Effector memory CD4-positive, alpha-beta T cell (primary cell): Measurements from ENCODE around the gene NPAS3.

Experiments used
- DNase-seq, 3 donors: peaks; one replicate each; pipeline ENCODE4 v3.0.0-alpha.2; 2020
- H3K27ac ChIP-seq: 2 replicates; pipeline ENCODE4 v1.7.0; 2013; ENCODE audit warnings: mild to moderate bottlenecking, low read length, moderate library complexity; ENCODE audit not compliant: insufficient read depth, poor library complexity, severe bottlenecking
- H3K27me3 ChIP-seq: replicated peaks from 2 replicates; pipeline ENCODE4 v1.7.0; 2013; ENCODE audit warnings: mild to moderate bottlenecking, low read length; ENCODE audit not compliant: insufficient read depth, control insufficient read depth, poor library complexity, severe bottlenecking
- H3K36me3 ChIP-seq: 2 replicates; pipeline ENCODE4 v1.7.0; 2013; ENCODE audit warnings: mild to moderate bottlenecking, low read length, moderate library complexity; ENCODE audit not compliant: control insufficient read depth, insufficient read depth
- H3K4me1 ChIP-seq: 2 replicates; pipeline ENCODE4 v1.7.0; 2013; ENCODE audit warnings: low read length, mild to moderate bottlenecking; ENCODE audit not compliant: control insufficient read depth, insufficient read depth, poor library complexity, severe bottlenecking
- H3K4me3 ChIP-seq: 2 replicates; pipeline ENCODE4 v1.7.0; 2013; ENCODE audit warnings: low read length, low read depth, mild to moderate bottlenecking; ENCODE audit not compliant: insufficient read depth, poor library complexity, severe bottlenecking
- H3K9me3 ChIP-seq: 2 replicates; pipeline ENCODE4 v1.7.0; 2013; ENCODE audit warnings: mild to moderate bottlenecking, low read length, moderate library complexity; ENCODE audit not compliant: control insufficient read depth

NPAS3 gene

DNA sequence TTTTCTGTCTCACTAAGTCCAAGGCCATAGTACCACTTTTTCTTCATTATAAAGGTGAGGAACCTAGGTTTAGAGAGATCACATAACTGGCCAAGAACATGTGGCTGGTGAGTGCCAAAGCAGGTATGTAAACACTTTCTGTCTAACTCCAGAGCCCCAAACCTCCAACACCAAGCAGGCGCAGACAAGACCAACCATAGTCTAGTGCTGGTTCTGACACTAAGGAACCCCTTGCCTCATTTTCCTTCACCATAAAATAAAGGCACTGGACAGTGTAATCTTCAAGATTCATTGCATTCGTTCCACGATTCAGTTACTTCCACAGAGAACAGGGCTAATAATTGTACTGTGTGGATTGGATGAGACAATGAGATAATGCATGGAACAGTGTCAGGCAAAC, 71.0 kb downstream of the NPAS3 start:
- no peaks in the 10 kb centered on the region for H3K36me3 ChIP-seq
- H3K4me1 ChIP-seq: no peaks in the 10 kb centered on the region
- H3K4me3 ChIP-seq: no peak overlapping the region
- H3K27ac ChIP-seq: no peak overlapping the region
- DNase-seq: no peak
- no peaks in the 10 kb centered on the region for H3K9me3 ChIP-seq
- H3K27me3 ChIP-seq: no peaks in the 10 kb centered on the region

DNA sequence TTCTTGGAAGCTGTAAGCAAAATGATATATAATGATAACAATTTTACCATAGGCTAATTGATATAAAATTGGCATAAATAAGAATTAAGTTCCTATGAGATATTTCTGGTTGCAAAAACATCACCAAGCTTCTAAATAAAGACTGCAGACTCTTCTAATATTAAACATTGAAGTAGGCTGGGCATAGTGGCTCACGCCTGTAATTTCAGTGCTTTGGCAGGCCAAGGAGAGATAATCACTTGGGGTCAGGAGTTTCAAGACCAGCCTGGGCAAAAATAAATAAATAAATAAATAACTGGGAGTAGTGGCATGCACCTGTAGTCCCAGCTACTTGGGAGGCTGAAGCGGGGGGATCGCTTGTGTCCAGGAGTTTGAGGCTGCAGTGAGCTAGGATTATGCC, 71.8 kb downstream of the NPAS3 start:
- H3K4me1 ChIP-seq: no peaks in the 10 kb centered on the region
- H3K27ac ChIP-seq: no peak overlapping the region
- no peaks in the 10 kb centered on the region for H3K27me3 ChIP-seq
- H3K9me3 ChIP-seq: no peaks in the 10 kb centered on the region
- H3K36me3 ChIP-seq: no peaks in the 10 kb centered on the region
- no peak for DNase-seq
- H3K4me3 ChIP-seq: no peak overlapping the region

DNA sequence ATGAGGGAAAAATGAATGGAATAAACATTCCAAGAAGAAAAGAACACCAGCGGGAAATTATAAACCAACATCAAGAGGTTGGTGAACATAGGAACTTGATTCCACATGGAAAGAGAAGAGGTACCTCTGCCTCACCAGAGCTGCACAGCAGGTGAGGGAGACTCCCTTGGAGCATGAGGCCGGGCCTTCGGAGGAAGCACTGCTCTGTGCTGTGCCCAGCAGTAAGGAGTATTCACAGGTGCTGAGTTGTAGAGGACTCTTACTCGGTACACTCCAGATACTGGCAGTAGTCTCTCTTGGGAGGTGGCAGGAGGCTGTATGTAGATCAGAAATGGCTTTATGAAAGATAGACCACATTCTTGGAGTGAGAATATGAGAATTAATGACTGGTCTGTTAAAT, 76.0 kb downstream of the NPAS3 start:
- Histone ChIP-seq H3K4me1 (no peaks in the 10 kb centered on the region), H3K4me3 (no peak overlapping the region), H3K36me3 (no peaks in the 10 kb centered on the region), H3K27ac (no peak overlapping the region), H3K27me3 (no peaks in the 10 kb centered on the region), H3K9me3 (no peaks in the 10 kb centered on the region)
- no peak for DNase-seq

GRCh38 chr14:33016613-33017012, 77.9 kb downstream of the NPAS3 start:
- no peak for DNase-seq
- Histone ChIP-seq H3K27me3 (no peaks in the 10 kb centered on the region), H3K4me1 (no peaks in the 10 kb centered on the region), H3K9me3 (no peaks in the 10 kb centered on the region), H3K27ac (no peak overlapping the region), H3K36me3 (no peaks in the 10 kb centered on the region), H3K4me3 (no peak overlapping the region)

DNA sequence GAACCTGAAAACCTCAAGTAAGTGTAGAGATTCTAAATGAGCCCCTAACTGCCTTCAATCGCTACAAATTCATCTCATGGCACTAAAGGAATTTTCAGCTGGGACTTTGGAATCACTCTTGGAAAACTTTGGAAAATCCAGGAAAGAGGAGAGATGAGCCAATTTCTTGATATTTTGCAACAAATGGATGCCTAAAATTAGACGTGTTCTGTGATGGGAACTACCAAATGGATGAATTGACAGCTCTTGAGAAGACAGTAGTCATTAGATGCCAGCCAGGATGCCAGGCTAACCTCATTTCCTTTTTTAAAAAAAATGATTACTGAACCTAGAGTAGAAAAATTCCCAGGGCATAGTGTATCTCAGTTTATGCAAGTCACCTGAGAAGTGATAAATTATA, 78.3 kb downstream of the NPAS3 start:
- H3K9me3 ChIP-seq: no peaks in the 10 kb centered on the region
- H3K4me1 ChIP-seq: no peaks in the 10 kb centered on the region
- H3K27me3 ChIP-seq: no peaks in the 10 kb centered on the region
- H3K36me3 ChIP-seq: no peaks in the 10 kb centered on the region
- H3K27ac ChIP-seq: no peak overlapping the region
- no peak for DNase-seq
- no peak overlapping the region for H3K4me3 ChIP-seq

- Histone ChIP-seq H3K9me3 (no peaks in the 10 kb centered on the region), H3K4me3 (no peak overlapping the region), H3K27me3 (no peaks in the 10 kb centered on the region), H3K27ac (no peak overlapping the region), H3K36me3 (no peaks in the 10 kb centered on the region), H3K4me1 (no peaks in the 10 kb centered on the region)
- no peak for DNase-seq
Observed at GRCh38 chr14:33019346-33019745, 80.7 kb downstream of the NPAS3 start.

DNA sequence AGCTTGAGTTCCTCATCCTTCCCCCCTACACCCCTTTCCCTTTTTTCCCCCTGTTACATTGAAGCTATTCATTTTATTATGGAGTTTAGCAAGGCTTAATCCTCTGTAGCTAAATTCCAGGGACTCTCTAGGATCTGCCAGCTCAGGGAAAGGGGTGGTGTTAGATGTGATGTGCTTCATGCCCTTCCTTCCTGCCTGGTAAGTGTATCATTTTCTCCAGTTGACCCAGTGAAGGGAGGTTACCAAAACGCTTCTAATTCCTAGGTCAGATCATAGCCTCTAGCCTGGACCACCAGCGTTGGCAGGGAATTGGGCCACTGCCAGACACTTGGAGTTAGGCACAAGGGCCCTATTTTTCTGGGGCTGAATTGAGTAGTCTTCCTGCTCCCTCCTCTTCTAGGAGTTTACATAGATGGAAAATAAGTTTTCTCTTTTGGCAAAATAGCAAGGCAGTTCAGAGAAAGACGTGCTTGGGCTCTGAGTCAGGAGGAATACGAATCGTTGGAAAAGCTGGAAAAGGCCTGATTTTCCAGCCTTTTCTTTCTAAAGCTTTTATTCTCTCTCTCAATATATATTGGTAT, 88.3 kb downstream of the NPAS3 start:
- no peak overlapping the region for H3K4me3 ChIP-seq
- no peaks in the 10 kb centered on the region for H3K4me1 ChIP-seq
- no peaks in the 10 kb centered on the region for H3K9me3 ChIP-seq
- H3K36me3 ChIP-seq: no peaks in the 10 kb centered on the region
- no peak overlapping the region for H3K27ac ChIP-seq
- H3K27me3 ChIP-seq: no peaks in the 10 kb centered on the region
- DNase-seq: no peak

- H3K27ac ChIP-seq: no peak overlapping the region
- H3K27me3 ChIP-seq: no peaks in the 10 kb centered on the region
- H3K36me3 ChIP-seq: no peaks in the 10 kb centered on the region
- no peak overlapping the region for H3K4me3 ChIP-seq
- no peaks in the 10 kb centered on the region for H3K9me3 ChIP-seq
- no peaks in the 10 kb centered on the region for H3K4me1 ChIP-seq
- no peak for DNase-seq
Observed at GRCh38 chr14:33029511-33029910, 90.8 kb downstream of the NPAS3 start.

GRCh38 chr14:33030386-33030785, 91.7 kb downstream of the NPAS3 start:
- H3K27ac ChIP-seq: no peak overlapping the region
- no peaks in the 10 kb centered on the region for H3K9me3 ChIP-seq
- H3K4me3 ChIP-seq: no peak overlapping the region
- H3K27me3 ChIP-seq: no peaks in the 10 kb centered on the region
- H3K4me1 ChIP-seq: no peaks in the 10 kb centered on the region
- H3K36me3 ChIP-seq: no peaks in the 10 kb centered on the region
- no peak for DNase-seq

GRCh38 chr14:33035416-33036194, 96.9 kb downstream of the NPAS3 start:
- no peaks in the 10 kb centered on the region for H3K9me3 ChIP-seq
- H3K27ac ChIP-seq: no peak overlapping the region
- no peak for DNase-seq
- no peaks in the 10 kb centered on the region for H3K36me3 ChIP-seq
- H3K4me3 ChIP-seq: no peak overlapping the region
- no peaks in the 10 kb centered on the region for H3K27me3 ChIP-seq
- no peaks in the 10 kb centered on the region for H3K4me1 ChIP-seq
